K562 (cell line): Measurements from ENCODE around the gene EPN2. TPM values are rescaled to one million over a fixed set of nuclear protein-coding genes. Genes with fewer than 3 reads are reported as not detected.

Source experiments
- ATAC-seq: fragments of 200-7000 bp; cut with Tn5 transposase; 3 replicates; pipeline ENCODE4 v1.9.1; 2020; ENCODE audit warnings: moderate library complexity
- BruUV-seq: library from RNA; stranded (reverse); fragments of 400-500 nt; replicated peaks from 2 replicates; lab custom pipeline; 2021; lab: Mats Ljungman, UMichigan
- CTCF ChIA-PET: fragments of 300-600 bp; formaldehyde crosslinking; extraction: SDS; loops from one replicate; lab custom pipeline; 2021; ENCODE audit warnings: low intra/inter-chr PET ratio; lab: Yijun Ruan, JAX
- POLR2A ChIA-PET: fragments of 300-600, 350-650 bp; sonication (Branson Sonifier 250); formaldehyde crosslinking; extraction: SDS; loops from one replicate; lab custom pipeline; 2021; ENCODE audit warnings: antibody characterized with exemption, inconsistent platforms; lab: Yijun Ruan, JAX
- DNase-seq, 4 experiments: peaks; one replicate each; pipeline versions ENCODE4 v3.0.0 to v3.0.0-alpha.2; 2011 to 2018; ENCODE audit warnings: low spot score in 3 of 4, mixed read lengths in 3 of 4; ENCODE audit errors: extremely low read depth in 1 of 4
- FAIRE-seq: peaks from 2 replicates; lab custom pipeline; 2011; peaks lifted over from hg19 to GRCh38; lab: Jason Lieb, UNC
- H2AFZ ChIP-seq: 2 replicates; pipeline ENCODE4 v1.6.0; 2011; ENCODE audit warnings: low read depth, low read length, control low read depth, inconsistent platforms
- H3K27ac ChIP-seq: fragments of 200-600 bp; 3 replicates; pipeline ENCODE4 v1.8.0; 2011; ENCODE audit warnings: low read depth, mild to moderate bottlenecking, control low read depth, inconsistent platforms, low read length, moderate library complexity, mixed read lengths; ENCODE audit errors: extremely low read depth
- H3K27me3 ChIP-seq, 2 experiments: fragments of 300-600 bp in 1 of 2; 2 replicates in 1 of 2; 3 replicates in 1 of 2; pipeline versions ENCODE4 v1.6.0 to v1.8.0; 2011; ENCODE audit warnings: inconsistent platforms in 2 of 2, low read length in 2 of 2, mild to moderate bottlenecking in 1 of 2, mixed read lengths in 1 of 2, moderate library complexity in 1 of 2; ENCODE audit not compliant: control insufficient read depth in 2 of 2, insufficient read depth in 2 of 2
- H3K36me3 ChIP-seq: fragments of 300-600 bp; 3 replicates; pipeline ENCODE4 v1.8.0; 2011; ENCODE audit warnings: mild to moderate bottlenecking, low read length, inconsistent platforms; ENCODE audit not compliant: control insufficient read depth, insufficient read depth
- H3K4me1 ChIP-seq, 2 experiments: fragments of 200-600 bp in 1 of 2; replicated peaks in 1 of 2; 2 replicates in 1 of 2; 3 replicates in 1 of 2; pipeline versions ENCODE4 v1.5.1 to v1.8.0; 2011; ENCODE audit warnings: inconsistent platforms in 2 of 2, low read length in 2 of 2, mild to moderate bottlenecking in 1 of 2, mixed read lengths in 1 of 2, moderate library complexity in 1 of 2; ENCODE audit not compliant: control insufficient read depth in 2 of 2, insufficient read depth in 2 of 2
- H3K4me2 ChIP-seq: 2 replicates; pipeline ENCODE4 v1.6.1; 2011; ENCODE audit warnings: low read length, control low read depth, inconsistent platforms, mixed read lengths; ENCODE audit not compliant: insufficient read depth
- H3K4me3 ChIP-seq: fragments of 200-600 bp; sonication (generic), shearing (Covaris generic); 2 replicates; pipeline ENCODE4 v1.5.1; 2016; ENCODE audit warnings: control low read depth, inconsistent platforms
- H3K79me2 ChIP-seq: fragments of 200-600 bp; 3 replicates; pipeline ENCODE4 v1.8.0; 2011; ENCODE audit warnings: low read length, inconsistent platforms; ENCODE audit not compliant: control insufficient read depth, insufficient read depth
- H3K9ac ChIP-seq, 2 experiments: 2 replicates each; pipeline versions ENCODE4 v1.6.0 to v1.6.1; 2011; ENCODE audit warnings: low read depth in 2 of 2, low read length in 2 of 2, control low read depth in 1 of 2, inconsistent platforms in 1 of 2, mild to moderate bottlenecking in 1 of 2, mixed read lengths in 1 of 2; ENCODE audit not compliant: insufficient read depth in 1 of 2
- H3K9me1 ChIP-seq: one replicate; pipeline ENCODE4 v1.6.0; 2011; ENCODE audit warnings: inconsistent platforms, mild to moderate bottlenecking, low read length, moderate library complexity; ENCODE audit not compliant: control insufficient read depth, insufficient read depth
- H3K9me3 ChIP-seq: replicated peaks from 2 replicates; pipeline ENCODE4 v1.5.1; 2011; ENCODE audit warnings: low read depth, low read length, inconsistent platforms; ENCODE audit not compliant: control insufficient read depth, insufficient read depth
- H4K20me1 ChIP-seq: replicated peaks from 2 replicates; pipeline ENCODE4 v1.6.1; 2011; ENCODE audit warnings: low read length, inconsistent platforms, mixed read lengths; ENCODE audit not compliant: control insufficient read depth, insufficient read depth
- CUX1 ChIP-seq: fragments of 200-800 bp; sonication (Bioruptor generic); IDR thresholded peaks from 2 replicates; pipeline ENCODE4 v1.6.1; 2016; ENCODE audit warnings: missing genetic modification characterization, missing compliant biosample characterization
- L3MBTL2 ChIP-seq: fragments of 450-650 bp; IDR thresholded peaks from 2 replicates; pipeline ENCODE4 v1.6.1; 2016; ENCODE audit warnings: mild to moderate bottlenecking, moderate library complexity
- ZNF398 ChIP-seq: fragments of 250-450 bp; sonication (Bioruptor Pico); IDR thresholded peaks from 2 replicates; pipeline ENCODE4 v1.8.0; 2021; ENCODE audit warnings: moderate library complexity, mild to moderate bottlenecking, inconsistent platforms
- WGBS: fragments of 100-300 bp; shearing (Covaris generic); methylation state at CpG from one replicate; pipeline ENCODE4 v1.1.6; 2016; ENCODE audit warnings: low coverage, mixed read lengths; ENCODE audit not compliant: insufficient coverage; ENCODE audit errors: missing lambda C conversion rate; 5-methylcytosine and 5-hydroxymethylcytosine counted together
- in situ Hi-C: fragments of 300-500 bp; cut with MboI; formaldehyde crosslinking; loops from 4 replicates; pipeline ENCODE4 v1.15.0; 2018; ENCODE audit warnings: inconsistent platforms, mixed read lengths
- intact Hi-C: fragments of 100-400 bp; cut with micrococcal nuclease; formaldehyde crosslinking; loops from 2 replicates; pipeline ENCODE4 v1.14.2; 2022
- polyA plus RNA-seq, 8 experiments: library from polyadenylated mRNA; depleted of rRNA in 4 of 8; stranded (reverse) in 5 of 8; unstranded in 3 of 8; fragments of >200 nt; fragmentation: Nextera tagmentation in 2 of 8; fragmentation: Illumina TruSeq in 1 of 8; extraction: Ambion mirVana in 2 of 8; extraction: Trizol in 1 of 8; gene quantifications; 2 replicates each; pipeline versions ENCODE4 v1.2.1 to v1.2.3, GENCODE V29; 2011 to 2014; ENCODE audit warnings: inconsistent platforms in 1 of 8, missing spikeins in 1 of 8
- total RNA-seq, 7 experiments: library from RNA; depleted of rRNA in 6 of 7; stranded (reverse); fragments of >200 nt in 6 of 7; fragmentation: Illumina TruSeq in 2 of 7; extraction: Trizol in 2 of 7; gene quantifications; 2 replicates each; pipeline versions ENCODE4 v1.2.1 to v1.2.3, GENCODE V29; 2011 to 2021; ENCODE audit warnings: low replicate concordance in 1 of 7
- TF ChIP-seq, protein P1 (sequence below): fragments of 200-400 bp; formaldehyde crosslinking; IDR thresholded peaks from 2 replicates; pipeline ENCODE4 v1.6.1; 2017; ENCODE audit warnings: mild to moderate bottlenecking, low read depth, low read length, moderate library complexity

Gene EPN2
- total and polyA plus RNA-seq, 9 of the 15 experiments (the other 6 are each of a cell fraction or from before 2014, with no cell fraction given), result 1.0 to 12.9 (median 8.9) TPM

DNA sequence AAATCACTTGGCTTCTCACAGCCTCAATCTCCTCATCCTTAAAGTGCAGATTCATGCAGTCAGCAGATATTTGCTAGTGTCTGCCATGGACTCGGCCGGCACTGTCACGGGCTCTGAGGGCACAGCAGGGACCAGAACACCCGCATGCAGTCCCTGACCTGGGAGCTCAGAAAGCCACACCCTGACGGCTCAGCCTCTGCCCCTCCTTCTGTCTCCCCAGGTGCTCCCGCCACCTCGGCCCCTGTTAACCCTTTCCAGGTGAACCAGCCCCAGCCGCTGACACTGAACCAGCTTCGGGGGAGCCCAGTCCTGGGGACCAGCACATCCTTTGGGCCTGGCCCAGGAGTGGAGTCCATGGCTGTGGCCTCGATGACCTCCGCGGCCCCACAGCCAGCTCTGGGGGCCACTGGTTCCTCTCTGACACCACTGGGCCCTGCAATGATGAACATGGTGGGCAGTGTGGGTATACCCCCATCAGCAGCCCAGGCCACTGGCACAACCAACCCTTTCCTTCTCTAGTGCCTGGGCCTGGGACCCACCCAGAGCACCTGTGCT is 96.6 kb downstream of the EPN2 start:
- Histone ChIP-seq H3K9me1 (no peaks in the 10 kb centered on the region), H3K9ac (no peak overlapping the region), H3K9me3 (no peaks in the 10 kb centered on the region), H4K20me1 (no peaks in the 10 kb centered on the region), H3K4me2 (no peak overlapping the region), H3K27me3 (no peaks in the 10 kb centered on the region), H3K36me3 (no peaks in the 10 kb centered on the region; the same call in 2 of the 3 replicates), H3K4me3 (no peak overlapping the region), H3K79me2 (no peaks in the 10 kb centered on the region), H3K27ac (no peak overlapping the region), H3K4me1 (peaks cover 0 to 13% of the 10 kb centered on the region in 2 experiments; a peak in 2 of 5 replicates), H2AFZ (no peak overlapping the region)
- WGBS, result 82% methylated on average over 9 of the region's 12 CpGs
- TF ChIP-seq, protein P1, sequence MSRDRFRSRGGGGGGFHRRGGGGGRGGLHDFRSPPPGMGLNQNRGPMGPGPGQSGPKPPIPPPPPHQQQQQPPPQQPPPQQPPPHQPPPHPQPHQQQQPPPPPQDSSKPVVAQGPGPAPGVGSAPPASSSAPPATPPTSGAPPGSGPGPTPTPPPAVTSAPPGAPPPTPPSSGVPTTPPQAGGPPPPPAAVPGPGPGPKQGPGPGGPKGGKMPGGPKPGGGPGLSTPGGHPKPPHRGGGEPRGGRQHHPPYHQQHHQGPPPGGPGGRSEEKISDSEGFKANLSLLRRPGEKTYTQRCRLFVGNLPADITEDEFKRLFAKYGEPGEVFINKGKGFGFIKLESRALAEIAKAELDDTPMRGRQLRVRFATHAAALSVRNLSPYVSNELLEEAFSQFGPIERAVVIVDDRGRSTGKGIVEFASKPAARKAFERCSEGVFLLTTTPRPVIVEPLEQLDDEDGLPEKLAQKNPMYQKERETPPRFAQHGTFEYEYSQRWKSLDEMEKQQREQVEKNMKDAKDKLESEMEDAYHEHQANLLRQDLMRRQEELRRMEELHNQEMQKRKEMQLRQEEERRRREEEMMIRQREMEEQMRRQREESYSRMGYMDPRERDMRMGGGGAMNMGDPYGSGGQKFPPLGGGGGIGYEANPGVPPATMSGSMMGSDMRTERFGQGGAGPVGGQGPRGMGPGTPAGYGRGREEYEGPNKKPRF, result no peak
- TF ChIP-seq ZNF398 (CRISPR knock-in tag), result no peak
- TF ChIP-seq L3MBTL2, result no peak
- no peak for TF ChIP-seq CUX1 (CRISPR knock-in tag)
- intact Hi-C loops (no loop called here), in situ Hi-C loops (no loop called here)
- no TSS peak for BruUV-seq
- no peak for DNase-seq
- ChIA-PET POLR2A (interaction anchor here (1.0 kb wide), 1 partner anchor 21 kb away, joined by 4 read pairs; no protein-coding TSS in a partner anchor), CTCF (no interaction called here)
- no peak for FAIRE-seq
- ATAC-seq, result no peak
